CMK (cell line): ENCODE results near the gene TBC1D10B.
"Not testable (repeated sequence)": the region's sequence is repeated elsewhere in the genome, so short reads cannot be mapped to it uniquely, and the experiment has no call there.

ENCODE experiments used
- DNase-seq: peaks from one replicate; pipeline ENCODE4 v3.0.0-alpha.2; 2010; ENCODE audit warnings: low read depth

Gene TBC1D10B

GRCh38 chr16:30355144-30355953 lies 14.9 kb downstream of the TBC1D10B start, which contains the start of gene CD2BP2:
Gene CD2BP2, minus strand, starts transcription at chr16:30355308. Its CDS starts 627 bp downstream, at chr16:30354681.
- peak; percentile 97 for DNase-seq

GRCh38 chr16:30354423-30355143 lies 15.7 kb downstream of the TBC1D10B start:
- DNase-seq: no peak

GRCh38 chr16:30353438-30354129 lies 16.7 kb downstream of the TBC1D10B start:
- DNase-seq: no peak

GRCh38 chr16:30352488-30353401 lies 17.5 kb downstream of the TBC1D10B start:
- no peak for DNase-seq

GRCh38 chr16:30351586-30352419 lies 18.5 kb downstream of the TBC1D10B start:
- no peak for DNase-seq

GRCh38 chr16:30351001-30351441 lies 19.3 kb downstream of the TBC1D10B start:
- DNase-seq: no peak

- DNase-seq: no peak
Measured at GRCh38 chr16:30350134-30350871, 20.0 kb downstream of the TBC1D10B start.

- no peak for DNase-seq
Measured at GRCh38 chr16:30349675-30350074, 20.6 kb downstream of the TBC1D10B start.

GRCh38 chr16:30348929-30349328 lies 21.4 kb downstream of the TBC1D10B start:
- DNase-seq: no peak

- DNase-seq: no peak
Measured at GRCh38 chr16:30348113-30348512, 22.2 kb downstream of the TBC1D10B start.

- no peak for DNase-seq
Measured at GRCh38 chr16:30346286-30346685, 24.0 kb downstream of the TBC1D10B start.

GRCh38 chr16:30343491-30343820 lies 26.8 kb downstream of the TBC1D10B start:
- not testable (repeated sequence) for DNase-seq

GRCh38 chr16:30342751-30343490 lies 27.4 kb downstream of the TBC1D10B start:
- no peak for DNase-seq

GRCh38 chr16:30341971-30342370 lies 28.3 kb downstream of the TBC1D10B start:
- DNase-seq: not testable (repeated sequence)

- no peak for DNase-seq
Measured at GRCh38 chr16:30340621-30341020, 29.7 kb downstream of the TBC1D10B start.

GRCh38 chr16:30338715-30339114 lies 31.6 kb downstream of the TBC1D10B start:
- DNase-seq: not testable (repeated sequence)

GRCh38 chr16:30337964-30338357 lies 32.3 kb downstream of the TBC1D10B start:
- not testable (repeated sequence) for DNase-seq

- DNase-seq: no peak
Measured at GRCh38 chr16:30335598-30336474, 34.5 kb downstream of the TBC1D10B start.
